22Rv1 (cell line): ENCODE data around the gene LAMA3.

Experiments used
- H3K27ac ChIP-seq: fragments of 450-650 bp; 2 replicates; pipeline ENCODE4 v1.5.1; 2017
- ZFX ChIP-seq: fragments of 450-650 bp; IDR thresholded peaks from 2 replicates; pipeline ENCODE4 v1.6.1; 2017; ENCODE audit warnings: antibody characterized with exemption, borderline replicate concordance
- TF ChIP-seq, protein P1 (sequence below): fragments of 450-650 bp; IDR thresholded peaks from 2 replicates; pipeline ENCODE4 v1.5.1; 2017; ENCODE audit warnings: mild to moderate bottlenecking

The LAMA3 gene

GRCh38 chr18:23870676-23871380, 181.6 kb downstream of the LAMA3 start:
- TF ChIP-seq, protein P1, sequence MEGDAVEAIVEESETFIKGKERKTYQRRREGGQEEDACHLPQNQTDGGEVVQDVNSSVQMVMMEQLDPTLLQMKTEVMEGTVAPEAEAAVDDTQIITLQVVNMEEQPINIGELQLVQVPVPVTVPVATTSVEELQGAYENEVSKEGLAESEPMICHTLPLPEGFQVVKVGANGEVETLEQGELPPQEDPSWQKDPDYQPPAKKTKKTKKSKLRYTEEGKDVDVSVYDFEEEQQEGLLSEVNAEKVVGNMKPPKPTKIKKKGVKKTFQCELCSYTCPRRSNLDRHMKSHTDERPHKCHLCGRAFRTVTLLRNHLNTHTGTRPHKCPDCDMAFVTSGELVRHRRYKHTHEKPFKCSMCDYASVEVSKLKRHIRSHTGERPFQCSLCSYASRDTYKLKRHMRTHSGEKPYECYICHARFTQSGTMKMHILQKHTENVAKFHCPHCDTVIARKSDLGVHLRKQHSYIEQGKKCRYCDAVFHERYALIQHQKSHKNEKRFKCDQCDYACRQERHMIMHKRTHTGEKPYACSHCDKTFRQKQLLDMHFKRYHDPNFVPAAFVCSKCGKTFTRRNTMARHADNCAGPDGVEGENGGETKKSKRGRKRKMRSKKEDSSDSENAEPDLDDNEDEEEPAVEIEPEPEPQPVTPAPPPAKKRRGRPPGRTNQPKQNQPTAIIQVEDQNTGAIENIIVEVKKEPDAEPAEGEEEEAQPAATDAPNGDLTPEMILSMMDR, result no peak
- TF ChIP-seq ZFX, result no peak
- H3K27ac ChIP-seq, result no peak overlapping the region

DNA sequence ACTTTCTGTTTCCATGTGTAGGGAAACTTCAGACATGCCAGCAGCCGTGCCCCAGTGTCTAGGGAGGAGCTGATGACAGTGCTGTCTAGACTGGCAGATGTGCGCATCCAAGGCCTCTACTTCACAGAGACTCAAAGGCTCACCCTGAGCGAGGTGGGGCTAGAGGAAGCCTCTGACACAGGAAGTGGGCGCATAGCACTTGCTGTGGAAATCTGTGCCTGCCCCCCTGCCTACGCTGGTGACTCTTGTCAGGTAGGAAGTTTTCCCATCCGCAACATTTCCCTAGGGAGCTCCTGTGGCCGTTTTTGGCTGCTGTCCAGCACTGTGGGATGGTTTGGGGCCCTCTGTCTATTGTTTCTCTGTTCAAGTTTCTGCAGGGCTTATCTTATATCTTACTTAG, 182.2 kb downstream of the LAMA3 start:
- H3K27ac ChIP-seq, result no peak overlapping the region
- TF ChIP-seq, protein P1, result no peak
- no peak for TF ChIP-seq ZFX

GRCh38 chr18:23872701-23873550, 183.7 kb downstream of the LAMA3 start:
- TF ChIP-seq, protein P1, result no peak
- no peak for TF ChIP-seq ZFX
- H3K27ac ChIP-seq, result no peak overlapping the region

GRCh38 chr18:23875966-23876895, 187.0 kb downstream of the LAMA3 start:
- no peak overlapping the region for H3K27ac ChIP-seq
- TF ChIP-seq ZFX, result no peak
- TF ChIP-seq, protein P1, result no peak

DNA sequence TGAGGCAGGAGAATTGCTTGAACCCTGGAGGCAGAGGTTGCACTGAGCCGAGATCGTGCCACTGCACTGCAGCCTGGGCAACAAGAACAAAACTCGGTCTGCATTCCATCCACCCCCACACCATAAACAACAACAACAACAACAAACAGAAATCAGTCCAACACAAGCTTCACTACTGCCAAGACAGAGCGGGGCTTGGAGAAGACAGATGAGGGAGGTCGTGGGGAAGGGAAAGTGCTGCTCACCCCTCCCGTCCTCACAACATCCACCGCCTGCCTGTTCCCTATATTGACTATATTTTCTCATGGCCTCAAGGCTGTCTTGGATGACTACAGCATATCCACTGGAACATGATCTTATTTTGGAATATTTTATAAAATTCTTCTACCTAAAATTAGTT, 187.7 kb downstream of the LAMA3 start:
- no peak overlapping the region for H3K27ac ChIP-seq
- TF ChIP-seq, protein P1, result no peak
- no peak for TF ChIP-seq ZFX

DNA sequence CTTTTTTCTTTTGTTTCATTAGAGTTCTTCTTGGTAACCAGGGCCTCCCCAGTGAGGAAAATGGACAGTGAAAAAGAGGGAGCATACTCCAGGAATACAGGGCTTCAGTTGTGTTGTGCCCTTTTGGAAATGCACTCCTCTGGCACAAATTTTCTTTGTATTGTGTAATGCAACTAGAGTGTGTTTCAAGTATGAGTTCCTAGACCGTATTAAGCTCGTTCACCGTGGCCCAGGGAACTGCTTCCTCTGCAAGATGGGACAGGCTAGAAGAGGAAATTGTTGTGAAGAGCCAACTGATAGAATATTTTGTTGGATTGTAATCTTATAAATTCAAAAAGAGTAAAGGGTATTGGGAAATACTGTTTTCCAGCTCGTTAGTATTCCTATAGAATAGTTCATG, 188.1 kb downstream of the LAMA3 start:
- H3K27ac ChIP-seq, result no peak overlapping the region
- TF ChIP-seq ZFX, result no peak
- TF ChIP-seq, protein P1, result no peak
